ENCODE measurements around the gene OTOP2.
"Not testable (repeated sequence)": the region's sequence is repeated elsewhere in the genome, so short reads cannot be mapped to it uniquely, and the experiment has no call there.

The OTOP2 gene

GRCh38 chr17:74952431-74953133 is 28.5 kb downstream of the OTOP2 start:
- DNase-seq (ENCODE audit: low read depth): no peak

- DNase-seq (ENCODE audit: low read depth): no peak
Observed at GRCh38 chr17:74953134-74953687, 29.1 kb downstream of the OTOP2 start.

- DNase-seq (ENCODE audit: low read depth): no peak
Observed at GRCh38 chr17:74954115-74954514, 30.0 kb downstream of the OTOP2 start.

- DNase-seq (ENCODE audit: low read depth): no peak
Observed at GRCh38 chr17:74954665-74955421, 30.8 kb downstream of the OTOP2 start.

GRCh38 chr17:74956093-74956492 is 32.0 kb downstream of the OTOP2 start:
- DNase-seq (ENCODE audit: low read depth): no peak

GRCh38 chr17:74957935-74958740 is 34.1 kb downstream of the OTOP2 start:
- DNase-seq (ENCODE audit: low read depth): peak; percentile 29

GRCh38 chr17:74959826-74960515 is 35.9 kb downstream of the OTOP2 start:
- no peak for DNase-seq (ENCODE audit: low read depth)

- no peak for DNase-seq (ENCODE audit: low read depth)
Observed at GRCh38 chr17:74960570-74961342, 36.7 kb downstream of the OTOP2 start.

- DNase-seq (ENCODE audit: low read depth): peak; percentile 51
Observed at GRCh38 chr17:74961657-74962350, 37.7 kb downstream of the OTOP2 start.

- DNase-seq (ENCODE audit: low read depth): no peak
Observed at GRCh38 chr17:74962622-74963394, 38.7 kb downstream of the OTOP2 start.

- DNase-seq (ENCODE audit: low read depth): no peak
Observed at GRCh38 chr17:74963656-74964055, 39.6 kb downstream of the OTOP2 start.

GRCh38 chr17:74964246-74964761 is 40.2 kb downstream of the OTOP2 start:
- no peak for DNase-seq (ENCODE audit: low read depth)

GRCh38 chr17:74964988-74965622 is 41.0 kb downstream of the OTOP2 start:
- no peak for DNase-seq (ENCODE audit: low read depth)

GRCh38 chr17:74968361-74968780 is 44.3 kb downstream of the OTOP2 start:
- no peak for DNase-seq (ENCODE audit: low read depth)

- not testable (repeated sequence) for DNase-seq (ENCODE audit: low read depth)
Observed at GRCh38 chr17:74969501-74969900, 45.4 kb downstream of the OTOP2 start.

GRCh38 chr17:74970395-74970794 is 46.3 kb downstream of the OTOP2 start:
- no peak for DNase-seq (ENCODE audit: low read depth)

GRCh38 chr17:74971069-74971841 is 47.2 kb downstream of the OTOP2 start:
- DNase-seq (ENCODE audit: low read depth): no peak

GRCh38 chr17:74971842-74972106 is 47.7 kb downstream of the OTOP2 start:
- DNase-seq (ENCODE audit: low read depth): no peak

Measured in T-helper 22 cell (primary cell).